Left lung (tissue), 10 donors: ENCODE data around the gene TRIM33. TPM values are rescaled to one million over a fixed set of nuclear protein-coding genes. Genes with fewer than 3 reads are reported as not detected.

Experiments
- ATAC-seq: fragments of 200-7000 bp; cut with Tn5 transposase; one replicate; pipeline ENCODE4 v1.9.1; 2020; ENCODE audit warnings: moderate library complexity
- DNase-seq, 4 donors: peaks; one replicate each; pipeline ENCODE4 v3.0.0-alpha.2; 2013 to 2020
- H3K27ac ChIP-seq, 2 donors: fragments of 200-600 bp; sonication (generic) in 1 of 2; one replicate each; pipeline versions ENCODE4 v1.5.0 to v1.8.0; 2020 to 2021
- H3K27me3 ChIP-seq, 2 donors: fragments of 200-600 bp; sonication (generic) in 1 of 2; one replicate each; pipeline versions ENCODE4 v1.5.0 to v1.8.0; 2020 to 2021
- H3K36me3 ChIP-seq, 2 donors: fragments of 200-600 bp; sonication (generic) in 1 of 2; one replicate each; pipeline versions ENCODE4 v1.5.0 to v1.8.0; 2020 to 2021
- H3K4me1 ChIP-seq, 2 donors: fragments of 200-600 bp; one replicate each; pipeline ENCODE4 v1.8.0; 2021
- H3K4me3 ChIP-seq, 2 donors: fragments of 200-600 bp; sonication (generic) in 1 of 2; one replicate each; pipeline versions ENCODE4 v1.5.0 to v1.8.0; 2020 to 2021; ENCODE audit warnings: mild to moderate bottlenecking in 1 of 2
- H3K9me3 ChIP-seq, 2 donors: fragments of 200-600 bp; sonication (generic) in 1 of 2; one replicate each; pipeline versions ENCODE4 v1.5.0 to v1.8.0; 2020 to 2021
- CTCF ChIP-seq, 2 donors: fragments of 200-600 bp; sonication (generic) in 1 of 2; IDR thresholded peaks; one replicate each; pipeline versions ENCODE4 v1.5.0 to v1.8.0; 2021; ENCODE audit warnings: antibody characterized with exemption in 2 of 2
- intact Hi-C, 2 donors: fragments of 100-400 bp; cut with DNase I; formaldehyde crosslinking; loops; one replicate each; pipeline versions ENCODE4 v1.11.2 to v1.14.2; 2022
- polyA plus RNA-seq, 6 donors: library from polyadenylated mRNA; unstranded; fragments of 120-200 nt; gene quantifications; one replicate each; pipeline ENCODE4 v1.2.1, GENCODE V29; 2013; ENCODE audit not compliant: insufficient read length in 6 of 6
- total RNA-seq, 2 donors: library from RNA; stranded (reverse); fragmentation: NEBNext Ultra II Directional; extraction: Animal tissue kit (Norgen Biotek cat#: 25700); gene quantifications; one replicate each; pipeline ENCODE4 v1.2.1, GENCODE V29; 2021
- donor health status: DM: no; HTN: yes; CAD: no.
- donor health status: DM: no; HTN: no; CAD: no.

The TRIM33 gene
- total and polyA plus RNA-seq, 8 donors: 26.7 to 64.2 (median 53.0) TPM

GRCh38 chr1:114502080-114502479 is 8.9 kb downstream of the TRIM33 start:
- no peaks in the 10 kb centered on the region for H3K9me3 ChIP-seq
- TF ChIP-seq CTCF (IDR thresholded peaks at IDR 0.05): no peak
- no peak overlapping the region for H3K4me3 ChIP-seq
- H3K4me1 ChIP-seq: peaks cover 0 to 38% of the 10 kb centered on the region in 2 donors
- DNase-seq (no peak), ATAC-seq (no peak)
- intact Hi-C loops: no loop called here
- H3K36me3 ChIP-seq: peaks cover 0 to 13% of the 10 kb centered on the region in 2 donors
- H3K27ac ChIP-seq: no peak overlapping the region
- no peaks in the 10 kb centered on the region for H3K27me3 ChIP-seq

GRCh38 chr1:114499478-114499877 is 11.5 kb downstream of the TRIM33 start:
- no peaks in the 10 kb centered on the region for H3K9me3 ChIP-seq
- intact Hi-C loops: no loop called here
- no peak overlapping the region for H3K4me3 ChIP-seq
- DNase-seq (no peak), ATAC-seq (no peak)
- peaks cover 10 to 36% of the 10 kb centered on the region in 2 donors for H3K4me1 ChIP-seq
- no peak for TF ChIP-seq CTCF (IDR thresholded peaks at IDR 0.05)
- no peaks in the 10 kb centered on the region for H3K36me3 ChIP-seq
- no peak overlapping the region for H3K27ac ChIP-seq
- H3K27me3 ChIP-seq: no peaks in the 10 kb centered on the region

GRCh38 chr1:114496089-114496488 is 14.9 kb downstream of the TRIM33 start:
- intact Hi-C loops: no loop called here
- ATAC-seq (no peak), DNase-seq (no peak)
- no peak for TF ChIP-seq CTCF (IDR thresholded peaks at IDR 0.05)
- H3K4me1 ChIP-seq: peaks cover 10 to 22% of the 10 kb centered on the region in 2 donors
- no peak overlapping the region for H3K27ac ChIP-seq
- no peak overlapping the region for H3K4me3 ChIP-seq
- H3K27me3 ChIP-seq: no peaks in the 10 kb centered on the region
- H3K9me3 ChIP-seq: no peaks in the 10 kb centered on the region
- H3K36me3 ChIP-seq: no peaks in the 10 kb centered on the region

- Histone ChIP-seq H3K27ac (no peak overlapping the region), H3K4me3 (no peak overlapping the region), H3K4me1 (peaks cover 10 to 22% of the 10 kb centered on the region in 2 donors), H3K9me3 (no peaks in the 10 kb centered on the region), H3K36me3 (no peaks in the 10 kb centered on the region), H3K27me3 (no peaks in the 10 kb centered on the region)
- no peak for TF ChIP-seq CTCF (IDR thresholded peaks at IDR 0.05)
- DNase-seq (no peak), ATAC-seq (no peak)
- intact Hi-C loops: no loop called here
Observed at GRCh38 chr1:114495486-114495885, 15.5 kb downstream of the TRIM33 start.

- Histone ChIP-seq H3K27ac (no peak overlapping the region), H3K36me3 (no peaks in the 10 kb centered on the region), H3K9me3 (no peaks in the 10 kb centered on the region), H3K4me3 (no peak overlapping the region), H3K4me1 (peaks cover 10 to 22% of the 10 kb centered on the region in 2 donors), H3K27me3 (no peaks in the 10 kb centered on the region)
- ATAC-seq (no peak), DNase-seq (no peak)
- no peak for TF ChIP-seq CTCF (IDR thresholded peaks at IDR 0.05)
- intact Hi-C loops: no loop called here
Observed at GRCh38 chr1:114492978-114493377, 18.0 kb downstream of the TRIM33 start.
